ENCODE results near the gene PSMG1.
"Not testable (repeated sequence)": the region's sequence is repeated elsewhere in the genome, so short reads cannot be mapped to it uniquely, and the experiment has no call there.

Gene PSMG1

GRCh38 chr21:39187141-39187540, 3.9 kb upstream of the PSMG1 start:
- no peak for DNase-seq

- peak; percentile 31 for DNase-seq
Observed at GRCh38 chr21:39186676-39187075, 3.4 kb upstream of the PSMG1 start.

- DNase-seq, result no peak
Observed at GRCh38 chr21:39185157-39185556, 1.9 kb upstream of the PSMG1 start.

DNA sequence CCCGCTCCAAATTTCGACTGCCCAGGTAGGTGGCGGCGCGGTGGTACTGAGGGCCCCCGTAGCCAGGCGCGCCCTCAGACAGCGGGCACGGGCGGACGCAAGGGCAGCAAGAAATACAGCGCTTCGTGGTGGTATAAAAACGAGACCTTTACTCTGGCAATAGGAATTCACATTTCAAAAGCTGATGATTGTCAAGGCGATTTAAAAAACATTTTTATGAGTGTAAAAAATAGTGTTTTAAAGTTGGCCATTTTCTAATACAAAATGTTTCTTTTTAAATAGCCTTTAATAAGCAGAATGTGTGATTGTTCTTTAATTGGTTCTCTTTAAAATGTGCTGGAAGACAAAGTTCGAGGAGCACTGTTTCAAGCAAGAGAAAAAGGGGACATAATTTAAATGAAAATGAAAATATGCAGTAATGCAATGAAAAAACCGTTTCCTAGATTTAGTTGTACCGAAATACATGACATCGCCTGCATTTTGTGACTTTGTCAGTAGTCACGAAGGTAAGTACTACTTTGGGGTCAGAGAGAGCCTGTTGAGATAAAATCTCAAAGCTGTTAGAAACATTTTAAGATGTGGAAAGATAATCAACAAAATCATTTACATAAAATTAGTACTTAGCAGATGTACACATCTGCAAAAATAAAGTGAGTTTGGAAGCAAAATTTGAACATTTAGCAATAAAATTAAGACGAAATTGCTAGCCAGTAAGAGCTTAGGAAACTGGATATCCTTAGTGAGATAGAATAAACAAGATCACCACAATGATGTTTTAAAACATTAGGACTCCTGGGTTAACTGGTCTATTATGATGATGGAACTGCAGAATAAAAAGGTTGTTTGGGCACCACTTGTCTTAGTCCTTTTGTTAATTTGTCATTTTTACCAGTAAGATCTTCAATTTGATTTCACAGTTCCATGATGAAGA, 1.1 kb upstream of the PSMG1 start:
- peak; percentile 47 for DNase-seq

DNA sequence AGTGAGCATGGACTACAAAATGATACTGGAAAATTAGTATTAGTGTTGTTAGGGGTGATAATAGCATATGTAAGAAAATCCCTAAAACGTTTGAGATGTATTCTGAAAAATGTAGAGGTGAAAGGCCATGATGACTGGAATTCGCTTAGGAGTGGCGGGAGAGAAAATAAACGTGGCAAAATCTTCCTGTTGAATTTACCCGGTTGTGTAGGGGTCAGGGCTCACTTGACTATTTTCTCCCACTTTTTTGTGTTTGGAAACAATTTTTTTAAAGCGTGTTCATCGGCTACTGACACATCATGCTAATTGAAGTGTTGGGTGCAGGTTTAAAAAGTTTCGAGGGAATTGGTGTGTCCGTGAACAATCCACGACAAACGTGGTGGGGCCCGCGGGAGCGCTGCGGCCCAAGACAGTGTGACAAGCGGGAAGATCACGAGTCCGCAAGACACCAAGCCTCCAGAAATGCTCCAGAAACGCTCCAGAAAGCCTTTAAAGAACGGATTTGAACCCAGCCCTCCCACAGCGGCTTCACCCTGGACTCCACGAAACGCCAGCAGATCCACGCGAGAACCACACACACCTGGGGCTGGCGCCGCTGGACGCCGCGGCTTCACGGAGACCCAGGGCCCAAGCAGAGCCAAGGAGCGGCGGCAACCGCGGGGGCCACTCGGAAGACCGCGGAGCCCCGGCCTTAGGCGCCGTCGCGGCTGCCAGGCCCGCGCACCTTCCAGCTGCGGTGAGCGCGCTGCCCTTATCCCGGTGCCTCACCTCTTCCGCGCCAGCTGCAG, 573 bp downstream of the PSMG1 start:
- no peak for DNase-seq

- DNase-seq, result no peak
Observed at GRCh38 chr21:39182016-39182415, 1.2 kb downstream of the PSMG1 start.

DNA sequence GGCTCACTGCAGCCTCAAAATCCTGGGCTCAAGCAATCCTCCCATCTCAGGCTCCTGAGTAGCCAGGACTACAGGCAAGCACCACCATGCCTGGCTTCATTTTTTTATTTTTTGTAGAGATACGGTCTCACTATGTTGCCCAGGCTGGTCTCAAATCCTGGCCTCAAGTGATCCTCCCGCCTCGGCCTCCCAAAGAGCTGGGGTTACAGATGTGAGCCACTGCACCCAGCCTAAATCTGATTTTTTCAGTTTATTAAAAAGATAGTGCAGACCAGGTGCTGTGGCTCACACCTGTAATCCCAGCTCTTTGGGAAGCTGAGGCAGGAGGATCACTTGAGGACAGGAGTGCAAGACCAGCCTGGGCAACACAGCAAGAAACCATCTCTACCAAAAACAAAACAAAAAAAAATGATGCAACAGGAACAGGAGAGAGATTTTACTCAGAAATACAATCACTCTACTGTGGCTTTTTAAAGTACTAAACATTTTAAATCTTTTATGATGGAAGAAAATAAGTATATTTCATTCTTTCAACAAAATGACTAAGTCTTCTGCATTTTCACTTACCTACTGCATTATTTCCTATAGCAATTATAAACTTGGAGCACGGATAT, 1.9 kb downstream of the PSMG1 start:
- DNase-seq, result no peak

DNA sequence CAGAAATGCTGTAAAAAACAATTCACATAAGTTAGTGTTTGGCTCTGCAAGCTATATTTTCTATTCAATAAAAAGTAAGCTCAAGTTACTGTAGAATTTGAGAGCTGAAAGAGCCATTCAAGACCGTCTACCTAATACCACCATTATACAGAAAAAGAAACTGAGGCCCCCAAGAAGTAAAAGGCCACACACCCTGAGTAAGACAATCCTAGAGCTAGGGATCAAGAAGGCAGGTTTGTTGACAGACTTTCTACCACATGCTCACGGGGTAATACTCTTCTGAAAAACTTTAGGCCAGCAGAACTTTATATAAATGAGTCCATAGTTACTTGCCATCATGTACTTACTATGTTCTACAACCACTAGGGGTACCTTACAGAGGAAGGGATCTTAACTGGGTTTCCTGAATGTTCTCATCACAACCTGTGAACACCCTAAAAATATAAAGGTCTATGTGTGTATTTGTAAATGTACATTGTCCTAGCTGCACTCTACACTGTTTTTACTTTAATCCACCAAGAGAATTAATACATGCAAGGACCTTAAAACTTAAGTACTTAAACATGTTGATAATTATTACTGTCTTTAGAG, 2.7 kb downstream of the PSMG1 start:
- DNase-seq, result no peak

DNA sequence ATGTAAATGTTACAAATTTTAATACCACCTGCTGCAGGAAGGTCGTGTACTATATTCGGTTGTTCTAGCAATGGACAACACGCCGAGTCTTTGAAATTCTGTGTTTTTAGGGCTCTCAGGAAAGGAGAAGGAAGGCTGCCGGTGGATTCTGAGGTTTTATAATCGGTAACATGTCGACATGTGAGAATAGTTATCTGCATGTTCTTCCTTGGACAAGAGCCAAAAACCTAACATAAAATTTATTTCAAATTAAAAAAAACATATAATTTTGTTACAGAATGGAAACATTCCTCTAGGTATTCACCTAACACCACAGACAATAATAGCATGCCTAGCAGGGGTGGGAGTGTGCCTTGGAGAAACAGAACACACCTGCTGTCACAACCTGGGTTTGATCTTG, 4.8 kb downstream of the PSMG1 start:
- DNase-seq, result no peak

GRCh38 chr21:39176271-39176709, 7.0 kb downstream of the PSMG1 start:
- no peak for DNase-seq

- DNase-seq, result no peak
Observed at GRCh38 chr21:39175665-39176064, 7.6 kb downstream of the PSMG1 start.

DNA sequence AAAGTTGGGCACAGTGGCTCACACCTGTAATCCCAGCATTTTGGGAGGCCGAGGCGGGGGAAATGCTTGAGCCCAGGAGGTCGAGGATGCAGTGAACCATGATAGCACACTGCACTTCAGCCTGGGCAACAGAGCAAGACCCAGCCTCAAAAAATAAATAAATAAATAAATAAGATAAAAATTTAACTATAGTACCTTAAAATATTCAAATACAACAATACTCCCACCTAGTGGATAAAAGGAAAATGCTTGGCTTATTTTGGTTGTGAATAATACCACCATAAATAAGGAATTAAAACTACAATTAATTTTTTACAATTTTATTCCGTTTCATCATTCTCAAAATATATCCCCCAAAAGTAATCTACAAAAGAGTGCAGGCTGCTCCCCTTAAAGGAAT, 8.1 kb downstream of the PSMG1 start:
- no peak for DNase-seq

- DNase-seq, result no peak
Observed at GRCh38 chr21:39173716-39174680, 9.3 kb downstream of the PSMG1 start.

DNA sequence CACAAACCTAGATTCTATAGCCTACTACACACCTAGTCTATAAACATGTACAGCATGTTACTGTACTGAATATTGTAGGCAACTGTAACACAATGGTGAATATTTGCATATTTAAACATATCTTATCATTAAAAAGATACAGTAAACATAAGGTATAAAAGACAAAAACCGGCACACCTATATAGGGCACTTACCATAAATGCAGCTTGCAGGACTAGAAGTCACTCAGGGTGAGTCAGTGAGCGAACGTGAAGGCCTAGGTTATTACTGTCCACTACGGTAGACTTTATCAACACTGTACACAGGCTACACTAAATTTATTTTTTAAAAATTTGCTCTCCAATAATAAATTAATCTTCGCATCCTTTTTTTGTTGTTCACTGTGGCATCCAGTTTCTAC, 13.3 kb downstream of the PSMG1 start:
- no peak for DNase-seq

DNA sequence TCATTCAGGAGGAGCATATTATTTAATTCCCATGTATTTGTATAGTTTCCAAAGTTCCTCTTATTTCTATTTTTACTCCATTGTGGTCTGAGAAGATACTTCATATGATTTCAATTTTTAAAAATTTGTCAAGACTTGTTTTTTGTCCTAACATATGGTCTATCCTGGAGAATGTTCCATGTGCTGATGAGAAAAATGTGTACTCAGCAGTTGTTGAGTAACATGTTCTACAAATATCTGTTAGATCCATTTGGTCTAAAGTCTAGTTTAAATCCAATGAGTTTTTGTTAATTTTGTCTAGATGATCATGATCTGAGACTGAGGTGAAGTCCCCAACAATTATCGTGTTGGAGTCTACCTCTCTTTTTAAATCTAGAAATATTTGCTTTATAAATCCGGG, 14.5 kb downstream of the PSMG1 start:
- DNase-seq, result no peak

DNA sequence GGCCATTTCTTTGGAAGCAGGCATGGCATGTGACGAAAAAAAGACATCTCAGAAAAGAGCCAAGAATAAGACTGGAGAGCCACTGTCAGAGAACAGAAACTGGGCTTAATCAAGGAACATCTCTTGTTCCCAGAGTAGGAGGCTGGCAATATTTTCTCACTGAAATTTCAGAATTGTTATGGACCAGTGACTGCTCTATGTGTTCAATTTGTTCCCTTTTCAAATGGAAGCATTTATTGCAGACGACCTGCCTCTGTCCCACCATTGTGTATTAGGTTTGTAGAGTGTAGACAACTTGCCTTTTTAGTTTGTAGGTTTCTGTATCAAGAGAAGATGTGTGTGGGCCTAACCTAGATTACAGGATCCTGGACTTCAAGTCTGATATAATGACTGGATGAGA, 18.7 kb downstream of the PSMG1 start:
- no peak for DNase-seq

DNA sequence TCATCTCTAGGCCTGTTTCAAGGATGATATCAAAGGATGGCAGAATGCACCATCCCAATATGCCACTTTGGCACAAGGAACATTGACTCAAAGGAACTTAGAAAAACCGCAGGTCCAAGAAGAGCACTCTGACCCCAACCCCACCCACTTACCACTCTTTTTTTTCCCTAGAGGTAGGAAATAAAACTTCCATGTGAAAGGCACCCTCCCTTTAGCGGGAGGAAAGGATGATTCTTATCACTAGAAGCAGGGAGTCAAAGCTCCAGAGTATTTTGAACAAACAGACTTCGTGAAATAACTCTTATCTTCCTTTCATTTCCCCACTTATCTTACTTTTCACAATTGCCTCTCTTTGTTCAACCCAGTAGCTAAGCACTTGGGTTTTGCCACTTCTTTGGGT, 22.2 kb downstream of the PSMG1 start:
- no peak for DNase-seq

DNA sequence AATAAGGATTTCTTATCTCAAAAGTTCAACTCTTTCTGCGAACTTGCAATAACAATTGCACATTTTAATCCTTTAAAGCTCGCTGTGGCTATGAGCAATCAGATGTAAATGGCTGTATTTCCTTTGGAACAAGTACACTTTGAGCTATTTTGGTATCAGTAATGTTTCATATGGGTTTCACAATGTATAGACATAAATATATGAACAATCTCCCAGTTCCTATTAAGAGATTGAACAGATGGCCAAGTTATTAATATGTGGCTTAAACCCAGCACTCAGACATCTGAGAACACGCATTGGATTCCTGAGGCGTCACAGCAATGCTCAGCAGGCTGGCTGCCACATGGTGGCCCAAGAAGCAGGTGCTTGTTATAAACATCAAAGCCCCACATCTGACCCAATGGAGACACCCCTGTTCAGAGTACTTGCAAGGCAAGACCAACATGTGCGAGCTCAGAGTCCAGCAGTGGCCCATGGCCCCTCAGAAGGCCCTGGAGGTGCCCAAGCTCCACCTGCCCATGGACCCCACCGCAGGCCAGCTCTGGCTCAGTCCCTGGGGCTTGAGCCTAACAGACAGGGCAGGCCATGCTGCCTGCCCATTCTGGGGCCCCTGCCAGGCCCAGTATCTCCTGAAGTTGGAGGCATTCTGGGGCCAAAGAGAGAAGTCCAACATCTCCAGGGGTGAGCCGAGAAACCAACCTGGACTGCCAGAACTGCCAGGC, 23.7 kb downstream of the PSMG1 start:
- no peak for DNase-seq

DNA sequence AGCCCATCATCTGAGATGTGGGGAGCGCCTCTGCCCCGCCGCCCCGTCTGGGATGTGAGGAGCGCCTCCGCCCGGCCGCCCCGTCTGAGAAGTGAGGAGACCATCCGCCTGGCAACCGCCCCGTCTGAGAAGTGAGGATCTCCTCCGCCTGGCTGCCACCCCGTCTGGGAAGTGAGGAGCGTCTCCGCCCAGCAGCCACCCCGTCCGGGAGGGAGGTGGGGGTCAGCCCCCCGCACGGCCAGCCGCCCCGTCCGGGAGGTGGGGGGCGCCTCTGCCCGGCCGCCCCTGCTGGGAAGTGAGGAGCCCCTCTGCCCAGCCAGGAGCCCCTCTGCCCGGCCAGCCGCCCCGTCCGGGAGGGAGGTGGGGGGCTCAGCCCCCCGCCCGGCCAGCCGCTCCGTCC, 26.0 kb downstream of the PSMG1 start:
- DNase-seq, result not testable (repeated sequence)

DNA sequence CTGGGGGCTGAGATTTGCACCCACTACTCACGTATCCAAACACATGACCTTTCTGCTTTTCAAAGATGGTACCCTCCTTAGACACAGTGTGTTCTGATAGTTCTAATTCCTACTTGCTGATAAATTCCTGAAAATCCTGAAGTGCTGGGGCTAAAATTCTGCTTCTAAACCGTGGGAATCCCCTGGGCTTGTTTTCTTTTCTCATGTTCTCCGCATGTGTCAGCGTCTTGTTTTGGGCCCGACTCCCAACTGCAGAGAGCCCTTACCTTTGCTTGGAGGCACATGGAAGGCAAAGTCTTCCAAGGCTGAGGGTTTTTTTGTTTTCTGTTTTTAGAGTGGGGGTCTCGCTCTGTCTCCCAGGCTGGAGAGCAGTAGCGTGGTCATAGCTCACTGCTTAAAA, 27.2 kb downstream of the PSMG1 start:
- no peak for DNase-seq

GRCh38 chr21:39155578-39155977, 27.7 kb downstream of the PSMG1 start:
- DNase-seq, result no peak

Data from NCI-H2227 treated with DMSO at 0.1 percent for 48 hours (cell line).